Thyroid gland (tissue), 4 donors: ENCODE measurements around the gene TSPAN5.

Experiments used
- POLR2A ChIP-seq, 2 donors: fragments of 450-650 bp; IDR thresholded peaks; one replicate each; pipeline ENCODE4 v1.6.1; 2017; ENCODE audit warnings: antibody characterized with exemption in 2 of 2, mild to moderate bottlenecking in 2 of 2, moderate library complexity in 1 of 2
- TF ChIP-seq, protein P1 (sequence below), 6 experiments: fragments of 200-600 bp in 3 of 6; fragments of 450-650 bp in 3 of 6; sonication (generic) in 3 of 6; IDR thresholded peaks; one replicate each; pipeline ENCODE4 v1.5.1; 2016 to 2019; ENCODE audit warnings: antibody characterized with exemption in 6 of 6, mild to moderate bottlenecking in 2 of 6, inconsistent platforms in 1 of 6, moderate library complexity in 1 of 6

DNA sequence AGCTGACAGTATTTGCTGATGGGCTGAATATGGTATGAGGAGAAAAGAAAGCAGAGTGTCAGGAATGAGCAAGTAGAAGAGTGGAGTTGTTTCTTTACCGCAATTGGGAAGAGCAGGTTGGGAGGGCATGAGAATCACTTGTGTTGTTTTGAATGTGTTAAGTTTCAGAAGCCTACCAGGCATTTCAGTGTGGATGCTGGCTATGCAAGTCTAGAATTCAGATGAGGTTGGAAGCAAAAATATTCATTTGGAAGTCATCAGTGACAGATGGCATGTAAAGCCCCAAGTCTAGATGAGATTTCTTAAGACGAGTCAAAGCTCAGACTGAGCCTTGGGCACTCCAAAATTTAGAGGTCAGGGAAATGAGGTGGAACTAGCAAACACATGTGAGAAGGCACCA is 156.4 kb downstream of the TSPAN5 start:
- TF ChIP-seq, protein P1, sequence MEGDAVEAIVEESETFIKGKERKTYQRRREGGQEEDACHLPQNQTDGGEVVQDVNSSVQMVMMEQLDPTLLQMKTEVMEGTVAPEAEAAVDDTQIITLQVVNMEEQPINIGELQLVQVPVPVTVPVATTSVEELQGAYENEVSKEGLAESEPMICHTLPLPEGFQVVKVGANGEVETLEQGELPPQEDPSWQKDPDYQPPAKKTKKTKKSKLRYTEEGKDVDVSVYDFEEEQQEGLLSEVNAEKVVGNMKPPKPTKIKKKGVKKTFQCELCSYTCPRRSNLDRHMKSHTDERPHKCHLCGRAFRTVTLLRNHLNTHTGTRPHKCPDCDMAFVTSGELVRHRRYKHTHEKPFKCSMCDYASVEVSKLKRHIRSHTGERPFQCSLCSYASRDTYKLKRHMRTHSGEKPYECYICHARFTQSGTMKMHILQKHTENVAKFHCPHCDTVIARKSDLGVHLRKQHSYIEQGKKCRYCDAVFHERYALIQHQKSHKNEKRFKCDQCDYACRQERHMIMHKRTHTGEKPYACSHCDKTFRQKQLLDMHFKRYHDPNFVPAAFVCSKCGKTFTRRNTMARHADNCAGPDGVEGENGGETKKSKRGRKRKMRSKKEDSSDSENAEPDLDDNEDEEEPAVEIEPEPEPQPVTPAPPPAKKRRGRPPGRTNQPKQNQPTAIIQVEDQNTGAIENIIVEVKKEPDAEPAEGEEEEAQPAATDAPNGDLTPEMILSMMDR (IDR thresholded peaks at IDR 0.05) = no peak
- TF ChIP-seq POLR2A (IDR thresholded peaks at IDR 0.05) = no peak
